ENCODE results near the gene LYZL6. TPM values are rescaled to one million over a fixed set of nuclear protein-coding genes. Genes with fewer than 3 reads are reported as not detected.

Gene LYZL6
- total and polyA plus RNA-seq, 10 of the 15 experiments (the other 5 are each of a cell fraction or from before 2014, with no cell fraction given), result not detected

GRCh38 chr17:35948092-35948491 is 4.6 kb upstream of the LYZL6 start:
- ChIA-PET CTCF (interaction anchor here (0.7 to 4.8 kb wide), 17 partner anchors 11 to 1447 kb away, joined by 3 to 38 read pairs (median 5); no protein-coding TSS in a partner anchor), RAD21 (ENCODE audit: unreplicated experiment) (interaction anchor here (0.6 to 2.4 kb wide), 10 partner anchors 10 to 1885 kb away, joined by 3 to 8 read pairs (median 4); partner anchors contain the start of genes MYO19 and PIGW), SMC1A (ENCODE audit: uncharacterized antibody, unreplicated experiment) (interaction anchor here (0.7 to 3.0 kb wide), 13 partner anchors 8 to 538 kb away, joined by 3 to 18 read pairs (median 4); no protein-coding TSS in a partner anchor), POLR2A (interaction anchor here (0.6 to 1.1 kb wide), 2 partner anchors 16 to 71 kb away, joined by 5 to 6 read pairs; no protein-coding TSS in a partner anchor)
- no peaks in the 10 kb centered on the region for H3K9me3 ChIP-seq (replicated peaks; ENCODE audit: control insufficient read depth, insufficient read depth, low read length)
- no peaks in the 10 kb centered on the region for H4K20me1 ChIP-seq (ENCODE audit: control insufficient read depth, insufficient read depth)
- no peak for ATAC-seq
- H3K79me2 ChIP-seq (ENCODE audit: control insufficient read depth, insufficient read depth, low read length), result no peaks in the 10 kb centered on the region
- H3K9ac ChIP-seq (ENCODE audit: control insufficient read depth, insufficient read depth, low read length), result no peak overlapping the region
- H3K4me2 ChIP-seq (ENCODE audit: control insufficient read depth, insufficient read depth), result no peak overlapping the region
- in situ Hi-C loops (cut with MboI), result no loop called here
- WGBS (ENCODE audit: insufficient coverage, insufficient replicate concordance, low lambda C conversion rate, missing lambda C conversion rate), result 60% methylated on average over 7 of the region's 7 CpGs
- H2AFZ ChIP-seq (ENCODE audit: control insufficient read depth, low read depth, low read length), result no peak overlapping the region
- no TSS peak for BruUV-seq (replicated peaks)
- intact Hi-C loops (cut with micrococcal nuclease; ENCODE audit: unreplicated experiment), result loop anchor here (5.0 kb wide), 1 partner anchor 101 kb away; no protein-coding TSS in a partner anchor
- H3K4me1 ChIP-seq (ENCODE audit: control insufficient read depth, insufficient read depth, low read length), result no peaks in the 10 kb centered on the region
- no peak overlapping the region for H3K27ac ChIP-seq (ENCODE audit: control insufficient read depth, insufficient read depth)
- H3K27me3 ChIP-seq (replicated peaks in 1 of 2; ENCODE audit: control insufficient read depth in 2 of 2, insufficient read depth in 2 of 2, low read length in 1 of 2), result no peaks in the 10 kb centered on the region; a peak in 1 of 4 replicates
- H3K4me3 ChIP-seq, result no peak overlapping the region
- DNase-seq (ENCODE audit: low read depth, low spot score), result no peak
- no peaks in the 10 kb centered on the region for H3K36me3 ChIP-seq (ENCODE audit: control insufficient read depth in 2 of 2, insufficient read depth in 2 of 2, low read length in 1 of 2)
- no peak for FAIRE-seq
- TF ChIP-seq, protein P1, sequence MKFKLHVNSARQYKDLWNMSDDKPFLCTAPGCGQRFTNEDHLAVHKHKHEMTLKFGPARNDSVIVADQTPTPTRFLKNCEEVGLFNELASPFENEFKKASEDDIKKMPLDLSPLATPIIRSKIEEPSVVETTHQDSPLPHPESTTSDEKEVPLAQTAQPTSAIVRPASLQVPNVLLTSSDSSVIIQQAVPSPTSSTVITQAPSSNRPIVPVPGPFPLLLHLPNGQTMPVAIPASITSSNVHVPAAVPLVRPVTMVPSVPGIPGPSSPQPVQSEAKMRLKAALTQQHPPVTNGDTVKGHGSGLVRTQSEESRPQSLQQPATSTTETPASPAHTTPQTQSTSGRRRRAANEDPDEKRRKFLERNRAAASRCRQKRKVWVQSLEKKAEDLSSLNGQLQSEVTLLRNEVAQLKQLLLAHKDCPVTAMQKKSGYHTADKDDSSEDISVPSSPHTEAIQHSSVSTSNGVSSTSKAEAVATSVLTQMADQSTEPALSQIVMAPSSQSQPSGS (IDR thresholded peaks at IDR 0.05; ENCODE audit: low read length), result no peak
- TF ChIP-seq FOXM1 (IDR thresholded peaks at IDR 0.05; ENCODE audit: low read depth, low read length) (no peak), CREM (IDR thresholded peaks at IDR 0.05; ENCODE audit: low read depth) (no peak), FOS (IDR thresholded peaks at IDR 0.05; ENCODE audit: borderline replicate concordance, extremely low read depth, insufficient read length) (no peak), BRCA1 (IDR thresholded peaks at IDR 0.05; ENCODE audit: low read depth, low read length) (no peak), ELK1 (IDR thresholded peaks at IDR 0.05; ENCODE audit: low read depth, low read length) (no peak), SREBF2 (IDR thresholded peaks at IDR 0.05; ENCODE audit: low read length) (no peak), GABPA (IDR thresholded peaks at IDR 0.05; ENCODE audit: low read depth) (no peak), HCFC1 (IDR thresholded peaks at IDR 0.05; ENCODE audit: low read length) (no peak), RAD21 (IDR thresholded peaks at IDR 0.05; ENCODE audit: insufficient read depth, low read depth, low read length) (no peak), CBX5 (IDR thresholded peaks at IDR 0.05; ENCODE audit: low read depth) (no peak), POU2F2 (IDR thresholded peaks at IDR 0.05; ENCODE audit: borderline replicate concordance, low read depth, low read length) (no peak), PAX5 (IDR thresholded peaks at IDR 0.05; ENCODE audit: borderline replicate concordance, low read depth, low read length) (no peak), CEBPB (IDR thresholded peaks at IDR 0.05; ENCODE audit: borderline replicate concordance in 1 of 2, low read depth in 2 of 2, low read length in 2 of 2) (no peak)
- TF ChIP-seq, protein P2, sequence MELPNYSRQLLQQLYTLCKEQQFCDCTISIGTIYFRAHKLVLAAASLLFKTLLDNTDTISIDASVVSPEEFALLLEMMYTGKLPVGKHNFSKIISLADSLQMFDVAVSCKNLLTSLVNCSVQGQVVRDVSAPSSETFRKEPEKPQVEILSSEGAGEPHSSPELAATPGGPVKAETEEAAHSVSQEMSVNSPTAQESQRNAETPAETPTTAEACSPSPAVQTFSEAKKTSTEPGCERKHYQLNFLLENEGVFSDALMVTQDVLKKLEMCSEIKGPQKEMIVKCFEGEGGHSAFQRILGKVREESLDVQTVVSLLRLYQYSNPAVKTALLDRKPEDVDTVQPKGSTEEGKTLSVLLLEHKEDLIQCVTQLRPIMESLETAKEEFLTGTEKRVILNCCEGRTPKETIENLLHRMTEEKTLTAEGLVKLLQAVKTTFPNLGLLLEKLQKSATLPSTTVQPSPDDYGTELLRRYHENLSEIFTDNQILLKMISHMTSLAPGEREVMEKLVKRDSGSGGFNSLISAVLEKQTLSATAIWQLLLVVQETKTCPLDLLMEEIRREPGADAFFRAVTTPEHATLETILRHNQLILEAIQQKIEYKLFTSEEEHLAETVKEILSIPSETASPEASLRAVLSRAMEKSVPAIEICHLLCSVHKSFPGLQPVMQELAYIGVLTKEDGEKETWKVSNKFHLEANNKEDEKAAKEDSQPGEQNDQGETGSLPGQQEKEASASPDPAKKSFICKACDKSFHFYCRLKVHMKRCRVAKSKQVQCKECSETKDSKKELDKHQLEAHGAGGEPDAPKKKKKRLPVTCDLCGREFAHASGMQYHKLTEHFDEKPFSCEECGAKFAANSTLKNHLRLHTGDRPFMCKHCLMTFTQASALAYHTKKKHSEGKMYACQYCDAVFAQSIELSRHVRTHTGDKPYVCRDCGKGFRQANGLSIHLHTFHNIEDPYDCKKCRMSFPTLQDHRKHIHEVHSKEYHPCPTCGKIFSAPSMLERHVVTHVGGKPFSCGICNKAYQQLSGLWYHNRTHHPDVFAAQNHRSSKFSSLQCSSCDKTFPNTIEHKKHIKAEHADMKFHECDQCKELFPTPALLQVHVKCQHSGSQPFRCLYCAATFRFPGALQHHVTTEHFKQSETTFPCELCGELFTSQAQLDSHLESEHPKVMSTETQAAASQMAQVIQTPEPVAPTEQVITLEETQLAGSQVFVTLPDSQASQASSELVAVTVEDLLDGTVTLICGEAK (IDR thresholded peaks at IDR 0.05; ENCODE audit: borderline replicate concordance), result no peak
- TF ChIP-seq, protein P3, sequence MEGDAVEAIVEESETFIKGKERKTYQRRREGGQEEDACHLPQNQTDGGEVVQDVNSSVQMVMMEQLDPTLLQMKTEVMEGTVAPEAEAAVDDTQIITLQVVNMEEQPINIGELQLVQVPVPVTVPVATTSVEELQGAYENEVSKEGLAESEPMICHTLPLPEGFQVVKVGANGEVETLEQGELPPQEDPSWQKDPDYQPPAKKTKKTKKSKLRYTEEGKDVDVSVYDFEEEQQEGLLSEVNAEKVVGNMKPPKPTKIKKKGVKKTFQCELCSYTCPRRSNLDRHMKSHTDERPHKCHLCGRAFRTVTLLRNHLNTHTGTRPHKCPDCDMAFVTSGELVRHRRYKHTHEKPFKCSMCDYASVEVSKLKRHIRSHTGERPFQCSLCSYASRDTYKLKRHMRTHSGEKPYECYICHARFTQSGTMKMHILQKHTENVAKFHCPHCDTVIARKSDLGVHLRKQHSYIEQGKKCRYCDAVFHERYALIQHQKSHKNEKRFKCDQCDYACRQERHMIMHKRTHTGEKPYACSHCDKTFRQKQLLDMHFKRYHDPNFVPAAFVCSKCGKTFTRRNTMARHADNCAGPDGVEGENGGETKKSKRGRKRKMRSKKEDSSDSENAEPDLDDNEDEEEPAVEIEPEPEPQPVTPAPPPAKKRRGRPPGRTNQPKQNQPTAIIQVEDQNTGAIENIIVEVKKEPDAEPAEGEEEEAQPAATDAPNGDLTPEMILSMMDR (IDR thresholded peaks at IDR 0.05 in 2 of 3, conservative IDR thresholded peaks at IDR 0.05 in 1 of 3; ENCODE audit: control insufficient read depth in 2 of 3, extremely low read depth in 1 of 3, insufficient read depth in 1 of 3, low read depth in 3 of 3, low read length in 3 of 3), result no peak
